ENCODE data around the gene CASTOR2.
"Not testable (repeated sequence)": the region's sequence is repeated elsewhere in the genome, so short reads cannot be mapped to it uniquely, and the experiment has no call there.

Gene CASTOR2

DNA sequence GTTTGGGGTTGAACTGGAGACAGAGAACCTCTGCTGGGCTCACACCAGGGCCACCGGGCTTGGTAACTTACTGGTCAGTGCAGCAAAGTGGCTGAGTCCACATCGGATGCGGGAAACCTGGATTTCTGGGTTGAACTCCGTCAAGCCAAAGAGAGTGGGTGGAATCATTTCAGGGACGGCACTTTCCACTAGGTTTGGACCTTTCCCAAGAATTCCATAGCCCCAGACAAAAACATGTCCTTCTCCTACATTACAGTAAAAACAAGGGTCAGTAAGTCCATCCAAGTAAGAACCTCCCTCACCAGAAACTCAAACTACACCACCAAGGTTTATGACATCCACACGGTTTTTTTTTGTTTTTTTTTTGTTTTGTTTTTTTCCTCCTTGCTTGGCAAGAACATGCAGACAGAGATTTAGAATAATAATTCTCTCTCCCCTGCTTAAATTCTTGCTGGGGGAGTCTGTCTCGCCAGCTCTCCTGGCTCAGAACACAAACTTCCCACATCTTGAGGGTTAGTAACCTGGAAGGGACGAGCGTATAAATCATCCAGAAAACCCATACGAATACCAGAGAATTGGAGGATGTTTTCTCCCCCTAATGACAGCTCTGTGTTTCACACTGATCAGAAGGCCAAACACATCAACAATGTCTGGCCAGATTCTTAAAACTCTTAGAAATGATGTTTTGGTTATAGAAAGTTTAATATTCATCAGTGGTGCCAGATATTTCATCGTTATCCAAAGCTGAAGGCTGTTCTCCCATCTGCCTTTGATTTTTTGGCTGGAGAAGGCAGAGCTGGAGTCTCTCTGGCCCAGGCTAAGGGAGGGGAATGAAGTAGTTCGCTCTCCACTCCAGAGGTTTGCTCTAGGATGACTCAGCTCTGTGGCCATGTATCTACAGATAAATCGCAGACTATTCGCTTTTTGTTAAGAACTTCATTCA is 91.6 kb downstream of the CASTOR2 start:
- no peak for DNase-seq

DNA sequence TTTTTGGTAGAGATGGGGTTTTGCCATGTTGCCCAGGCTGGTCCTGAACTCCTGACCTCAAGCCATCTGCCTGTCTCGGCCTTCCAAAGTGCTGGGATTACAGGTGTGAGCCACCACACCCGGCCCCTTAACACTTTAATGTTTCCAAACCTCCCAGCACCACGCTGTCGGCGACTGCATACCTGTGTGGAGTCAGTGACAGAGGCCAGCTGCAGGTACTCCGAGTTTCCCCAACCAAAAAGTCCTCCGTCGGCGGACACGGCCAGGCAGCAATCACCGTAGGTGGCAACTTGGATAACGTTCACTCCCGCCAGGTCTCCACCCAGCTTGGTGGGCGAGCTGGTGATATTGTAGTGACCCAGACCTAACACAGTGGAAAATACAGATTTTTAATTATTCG is 93.9 kb downstream of the CASTOR2 start:
- DNase-seq = no peak

DNA sequence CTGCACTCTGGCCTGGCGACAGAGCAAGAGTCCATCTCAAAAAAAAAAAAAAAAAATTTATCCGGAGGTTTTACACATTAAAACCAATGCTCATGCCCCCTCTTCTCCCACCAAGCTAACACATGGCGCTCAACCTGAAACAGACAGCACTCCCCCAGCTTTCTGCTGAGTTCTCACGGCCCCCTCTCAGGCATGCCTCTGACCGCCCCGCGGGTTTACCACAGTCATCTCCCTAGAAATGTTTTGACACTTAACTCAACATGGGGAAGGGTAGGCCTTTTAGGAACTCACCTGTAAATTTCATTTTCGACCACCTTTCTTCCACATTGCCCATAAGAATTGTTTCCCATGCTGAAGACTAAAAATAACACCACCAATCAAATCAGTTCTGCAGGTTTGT is 99.8 kb downstream of the CASTOR2 start:
- DNase-seq = no peak

DNA sequence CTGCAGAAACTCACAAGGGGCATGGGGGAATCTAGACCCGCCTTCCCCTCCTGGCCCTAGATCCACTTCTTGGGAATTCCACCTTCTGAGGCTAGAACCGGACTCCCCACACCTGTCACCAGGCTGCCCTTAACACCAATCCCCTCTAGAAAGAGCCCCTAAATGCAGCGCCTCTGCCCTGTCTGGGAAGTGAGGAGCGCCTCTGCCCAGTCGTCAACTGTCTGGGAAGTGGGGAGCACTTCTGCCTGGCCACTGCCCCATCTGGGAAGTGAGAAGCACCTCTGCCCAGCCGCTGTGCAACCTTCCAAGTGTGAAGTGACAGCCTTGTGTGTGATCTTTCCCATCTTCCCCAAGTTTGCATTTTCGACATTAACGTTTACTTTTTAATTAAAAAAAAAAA is 100.3 kb downstream of the CASTOR2 start:
- no peak for DNase-seq

DNA sequence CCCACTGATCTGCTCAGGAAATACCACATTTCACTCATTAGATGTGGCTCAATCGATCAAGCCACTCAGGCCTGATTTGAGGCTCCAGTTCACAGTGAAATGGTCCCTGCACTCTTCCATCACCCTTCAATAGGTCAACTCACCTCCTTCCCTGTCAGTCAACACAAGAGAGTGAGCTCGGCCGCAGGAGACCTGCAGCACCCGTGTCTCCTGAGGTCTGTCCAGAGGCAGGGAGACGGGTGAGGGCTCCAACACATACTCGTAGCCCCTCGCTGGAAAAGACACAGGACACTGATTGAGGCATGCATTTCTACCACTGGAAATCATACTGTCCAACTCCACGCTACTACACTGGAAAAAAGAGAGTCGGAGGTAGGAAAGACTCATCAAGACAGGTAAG is 102.0 kb downstream of the CASTOR2 start:
- no peak for DNase-seq

DNA sequence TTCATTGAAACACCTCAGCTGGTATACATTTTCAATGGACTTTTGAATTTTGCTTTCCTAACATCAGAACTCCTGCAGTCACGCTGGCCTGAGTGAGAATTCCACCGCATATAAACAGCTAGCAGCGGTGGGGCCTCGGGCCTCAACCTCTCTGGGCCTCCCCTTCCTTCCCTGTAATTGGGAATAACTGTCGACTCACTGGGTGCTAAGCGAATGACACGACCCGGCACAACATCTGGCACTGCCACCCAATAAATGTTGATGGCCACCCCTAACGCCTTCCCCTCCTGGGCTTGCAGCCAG is 108.4 kb downstream of the CASTOR2 start:
- no peak for DNase-seq

DNA sequence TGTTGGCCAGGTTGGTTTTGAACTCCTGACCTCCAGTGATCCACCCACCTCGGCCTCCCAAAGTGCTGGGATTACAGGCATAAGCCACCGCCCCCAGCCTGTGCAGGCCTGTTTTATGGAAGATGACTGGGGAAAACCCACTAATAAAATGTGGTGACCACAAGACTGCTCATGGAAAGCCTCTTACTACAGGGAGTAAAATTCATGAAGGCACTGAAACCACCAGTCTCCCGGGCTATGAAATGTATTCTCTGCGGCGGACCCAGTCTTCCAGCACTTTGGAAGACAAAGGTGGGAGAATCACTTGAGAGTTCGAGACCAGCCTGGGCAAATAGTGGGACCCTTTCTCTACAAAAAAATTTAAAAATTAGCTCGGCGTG is 109.7 kb downstream of the CASTOR2 start:
- not testable (repeated sequence) for DNase-seq

Data from CD4-positive, alpha-beta T cell treated with Interleukin-12 subunit alpha and Interleukin-12 subunit beta, for 1 hour (primary cell).